HepG2 (cell line): ENCODE results near the gene MYEOV. TPM values are rescaled to one million over a fixed set of nuclear protein-coding genes. Genes with fewer than 3 reads are reported as not detected.

Experiments used
- ATAC-seq: fragments of 200-7000 bp; cut with Tn5 transposase; 3 replicates; pipeline ENCODE4 v1.9.1; 2020; ENCODE audit warnings: mild to moderate bottlenecking, moderate library complexity
- BruUV-seq: library from RNA; stranded (reverse); fragments of 400-500 nt; replicated peaks from 2 replicates; lab custom pipeline; 2021; lab: Mats Ljungman, UMichigan
- CTCF ChIA-PET: fragments of 300-600 bp; formaldehyde crosslinking; extraction: SDS; loops from one replicate; lab custom pipeline; 2021; ENCODE audit warnings: low total read pairs, inconsistent platforms, low intra/inter-chr PET ratio; lab: Yijun Ruan, JAX
- POLR2A ChIA-PET: fragments of 350-600 bp; sonication (Branson Sonifier 250); formaldehyde crosslinking; loops from one replicate; lab custom pipeline; 2020; ENCODE audit warnings: antibody characterized with exemption, inconsistent platforms; lab: Yijun Ruan, JAX
- DNase-seq: peaks from one replicate; pipeline ENCODE4 v3.0.0-alpha.2; 2015; ENCODE audit warnings: low spot score
- FAIRE-seq: peaks from 3 replicates; lab custom pipeline; 2011; peaks lifted over from hg19 to GRCh38; lab: Jason Lieb, UNC
- H2AFZ ChIP-seq: one replicate; pipeline ENCODE4 v1.6.1; 2011; ENCODE audit warnings: low read length, inconsistent platforms
- H3K27ac ChIP-seq: fragments of 300-600 bp; 3 replicates; pipeline ENCODE4 v1.8.0; 2011; ENCODE audit warnings: mixed run types, mild to moderate bottlenecking, mixed read lengths, low read length, inconsistent platforms; ENCODE audit not compliant: insufficient read depth; ENCODE audit errors: extremely low read length
- H3K27me3 ChIP-seq, 2 experiments: fragments of 200-600 bp in 1 of 2; 2 replicates in 1 of 2; 3 replicates in 1 of 2; pipeline versions ENCODE4 v1.6.0 to v1.8.0; 2011; ENCODE audit warnings: low read length in 2 of 2, mild to moderate bottlenecking in 2 of 2, moderate library complexity in 2 of 2, inconsistent platforms in 1 of 2; ENCODE audit not compliant: insufficient read depth in 2 of 2, control insufficient read depth in 1 of 2
- H3K36me3 ChIP-seq, 2 experiments: fragments of 200-600 bp in 1 of 2; replicated peaks in 1 of 2; 2 replicates in 1 of 2; 3 replicates in 1 of 2; pipeline versions ENCODE4 v1.5.1 to v1.8.0; 2011; ENCODE audit warnings: low read length in 2 of 2, inconsistent platforms in 1 of 2; ENCODE audit not compliant: insufficient read depth in 2 of 2, control insufficient read depth in 1 of 2
- H3K4me1 ChIP-seq: 2 replicates; pipeline ENCODE4 v1.5.1; 2012; ENCODE audit warnings: low read length, inconsistent platforms; ENCODE audit not compliant: insufficient read depth
- H3K4me2 ChIP-seq: 2 replicates; pipeline ENCODE4 v1.6.0; 2011; ENCODE audit warnings: low read depth, low read length, inconsistent platforms
- H3K4me3 ChIP-seq, 3 experiments: fragments of 200-600 bp in 1 of 3; sonication (generic), shearing (Covaris generic) in 1 of 3; replicated peaks in 1 of 3; 2 replicates each; pipeline ENCODE4 v1.5.1; 2011 to 2016; ENCODE audit warnings: low read length in 3 of 3, inconsistent platforms in 2 of 3, low read depth in 2 of 3, mild to moderate bottlenecking in 2 of 3, control low read depth in 1 of 3, mixed read lengths in 1 of 3; ENCODE audit not compliant: insufficient read depth in 1 of 3
- H3K79me2 ChIP-seq: one replicate; pipeline ENCODE4 v1.6.1; 2011; ENCODE audit warnings: low read length, inconsistent platforms; ENCODE audit not compliant: insufficient read depth
- H3K9ac ChIP-seq: 2 replicates; pipeline ENCODE4 v1.6.0; 2011; ENCODE audit warnings: mild to moderate bottlenecking, low read depth, low read length, inconsistent platforms; ENCODE audit not compliant: insufficient read depth
- H3K9me3 ChIP-seq: 2 replicates; pipeline ENCODE4 v1.5.1; 2012; ENCODE audit warnings: mild to moderate bottlenecking, low read length
- H4K20me1 ChIP-seq: 2 replicates; pipeline ENCODE4 v1.6.0; 2011; ENCODE audit warnings: inconsistent platforms, mild to moderate bottlenecking, low read length, moderate library complexity; ENCODE audit not compliant: insufficient read depth
- ARHGAP35 ChIP-seq: sonication (generic); formaldehyde crosslinking; IDR thresholded peaks from 2 replicates; pipeline ENCODE4 v1.9.0; 2022; ENCODE audit warnings: mild to moderate bottlenecking, inconsistent platforms, moderate library complexity, missing genetic modification reagents, borderline replicate concordance
- KLF15 ChIP-seq: sonication (generic); formaldehyde crosslinking; IDR thresholded peaks from 2 replicates; pipeline ENCODE4 v1.8.1; 2023; ENCODE audit warnings: borderline replicate concordance, mild to moderate bottlenecking, inconsistent platforms, missing genetic modification reagents, mixed read lengths
- MZF1 ChIP-seq: sonication (generic); formaldehyde crosslinking; IDR thresholded peaks from 2 replicates; pipeline ENCODE4 v1.8.1; 2023; ENCODE audit warnings: mild to moderate bottlenecking, missing genetic modification reagents, borderline replicate concordance
- PREB ChIP-seq: sonication (generic); formaldehyde crosslinking; IDR thresholded peaks from 2 replicates; pipeline ENCODE4 v1.4.0; 2020; ENCODE audit warnings: missing genetic modification reagents
- ZNF3 ChIP-seq: IDR thresholded peaks from 2 replicates; pipeline ENCODE4 v1.7.0; 2017; ENCODE audit warnings: inconsistent platforms
- ZSCAN12 ChIP-seq: sonication (generic); formaldehyde crosslinking; IDR thresholded peaks from 2 replicates; pipeline ENCODE4 v1.9.0; 2021; ENCODE audit warnings: mild to moderate bottlenecking, missing genetic modification reagents
- WGBS: methylation state at CpG from one replicate; pipeline ENCODE4 v1.1.6; 2017; ENCODE audit warnings: low lambda C conversion rate; 5-methylcytosine and 5-hydroxymethylcytosine counted together
- in situ Hi-C: cut with HindIII; loops from 2 replicates; pipeline ENCODE4 v1.10.0; 2017; ENCODE audit warnings: low pct_unique_long_range_greater_than_20kb; ENCODE audit not compliant: extremely low pct_ligation_motif_present
- intact Hi-C: fragments of 100-400 bp; cut with micrococcal nuclease; formaldehyde crosslinking; loops from one replicate; pipeline ENCODE4 v1.10.0; 2022; ENCODE audit not compliant: unreplicated experiment
- polyA plus RNA-seq, 8 experiments: library from polyadenylated mRNA; depleted of rRNA in 3 of 8; stranded (reverse) in 7 of 8; unstranded in 1 of 8; fragments of >200 nt; fragmentation: Illumina TruSeq in 4 of 8; extraction: Trizol in 4 of 8; gene quantifications; 2 replicates each; pipeline versions ENCODE4 v1.2.1 to v1.2.3, GENCODE V29; 2011 to 2016; ENCODE audit warnings: low read depth in 4 of 8, missing spikeins in 1 of 8, mixed read lengths in 1 of 8; ENCODE audit not compliant: insufficient read depth in 1 of 8
- total RNA-seq, 5 experiments: library from RNA; depleted of rRNA; stranded (reverse); fragments of >200 nt; fragmentation: Illumina TruSeq; extraction: Trizol; gene quantifications; 2 replicates each; pipeline ENCODE4 v1.2.3, GENCODE V29; 2016; ENCODE audit warnings: low read depth in 1 of 5

Gene MYEOV
- total and polyA plus RNA-seq, 2 of the 13 experiments (the other 11 are each of a cell fraction or from before 2014, with no cell fraction given), result 0.33 to 1.8 TPM

- no peak for TF ChIP-seq KLF15 (CRISPR knock-in tag)
- TF ChIP-seq PREB (CRISPR knock-in tag), result no peak
- TF ChIP-seq MZF1 (CRISPR knock-in tag), result no peak
- no peak for TF ChIP-seq ARHGAP35 (CRISPR knock-in tag)
- no peak for TF ChIP-seq ZSCAN12 (CRISPR knock-in tag)
- no peak for TF ChIP-seq ZNF3 (CRISPR knock-in tag)
- no peaks in the 10 kb centered on the region for H3K79me2 ChIP-seq
- no peak overlapping the region for H3K4me3 ChIP-seq
- DNase-seq (no peak), FAIRE-seq (no peak), ATAC-seq (no peak; the same call in 2 of the 3 replicates)
- no TSS peak for BruUV-seq
- intact Hi-C loops, result no loop called here
- H2AFZ ChIP-seq, result no peak overlapping the region
- H3K9me3 ChIP-seq, result no peaks in the 10 kb centered on the region
- no peak overlapping the region for H3K9ac ChIP-seq
- no peaks in the 10 kb centered on the region for H3K36me3 ChIP-seq
- CTCF ChIA-PET, result no interaction called here
- POLR2A ChIA-PET, result no interaction called here
- no peak overlapping the region for H3K4me2 ChIP-seq
- 23% methylated on average over 12 of the region's 12 CpGs for WGBS
- H3K4me1 ChIP-seq, result peaks cover 42% of the 10 kb centered on the region
- H3K27me3 ChIP-seq, result peaks cover 3 to 16% of the 10 kb centered on the region in 2 experiments; a peak in 3 of 5 replicates
- 0 out of 2 replicates have a peak, but pooled peaks cover 3% of the 10 kb centered on the region for H4K20me1 ChIP-seq
- no peak overlapping the region for H3K27ac ChIP-seq
- in situ Hi-C loops, result loop anchor here (10.0 kb wide), 1 partner anchor 62 kb away; no protein-coding TSS in a partner anchor
Observed at GRCh38 chr11:69277074-69277809, 16.7 kb upstream of the MYEOV start.
